HG02678 (cell line): ENCODE data around the gene NCBP3.

Experiments
- ATAC-seq: cut with Tn5 transposase; IDR thresholded peaks from one replicate; pipeline ENCODE4 v1.9.1; 2021; ENCODE audit warnings: mild to moderate bottlenecking, moderate library complexity; ENCODE audit not compliant: unreplicated experiment

The NCBP3 gene

GRCh38 chr17:3761036-3761917, 84.8 kb downstream of the NCBP3 start:
- no peak for ATAC-seq

GRCh38 chr17:3759597-3760216, 86.3 kb downstream of the NCBP3 start:
- no peak for ATAC-seq

- ATAC-seq = no peak
Measured at GRCh38 chr17:3755335-3756030, 90.6 kb downstream of the NCBP3 start.

DNA sequence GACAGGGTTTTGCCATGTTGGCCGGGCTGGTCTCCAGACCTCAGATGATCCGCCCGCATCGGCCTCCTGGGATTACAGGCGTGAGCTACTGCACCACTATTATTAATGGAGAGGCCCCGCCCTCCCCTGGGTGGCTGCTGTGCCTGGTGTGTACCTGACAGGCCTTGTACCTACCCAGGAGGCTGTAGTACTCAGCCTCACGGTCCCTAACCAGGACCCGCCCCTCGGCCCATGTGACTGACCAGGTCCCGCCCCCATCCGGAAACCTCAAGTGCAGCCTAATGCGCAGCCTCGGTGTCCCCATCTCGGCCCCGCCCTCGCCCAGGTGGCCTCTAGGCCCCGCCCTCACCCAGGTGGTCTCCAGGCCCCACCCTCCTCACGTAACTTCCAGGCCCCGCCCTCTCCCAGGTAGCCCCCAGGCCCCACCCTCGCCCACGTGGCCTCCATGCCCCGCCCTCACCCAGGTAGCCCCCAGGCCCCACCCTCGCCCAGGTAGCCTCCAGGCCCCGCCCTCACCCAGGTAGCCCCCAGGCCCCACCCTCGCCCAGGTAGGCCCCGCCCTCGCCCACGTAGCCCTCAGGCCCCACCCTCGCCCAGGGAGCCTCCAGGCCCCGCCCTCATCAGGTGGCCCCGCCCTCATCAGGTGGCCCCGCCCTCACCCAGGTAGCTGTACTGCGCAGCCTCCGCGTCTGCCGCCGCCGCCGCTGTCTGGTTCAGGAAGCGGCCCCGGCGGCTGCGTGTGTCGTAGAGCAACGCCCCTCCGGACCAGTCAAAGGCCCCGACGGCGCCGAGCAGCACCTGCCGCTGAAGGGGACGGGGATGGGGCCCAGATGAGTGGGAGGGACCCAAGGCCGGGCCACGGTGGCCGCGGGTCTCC, 91.3 kb downstream of the NCBP3 start:
- ATAC-seq = no peak

GRCh38 chr17:3754066-3754457, 92.0 kb downstream of the NCBP3 start:
- ATAC-seq = no peak

GRCh38 chr17:3753624-3754023, 92.4 kb downstream of the NCBP3 start:
- ATAC-seq = no peak
